Kidney (tissue), 14 donors: Measurements from ENCODE around the gene CDK5RAP1. TPM values are rescaled to one million over a fixed set of nuclear protein-coding genes. Genes with fewer than 3 reads are reported as not detected.

Source experiments
- DNase-seq, 5 donors: peaks; one replicate each; pipeline ENCODE4 v3.0.0-alpha.2; 2013 to 2020
- FAIRE-seq: peaks from 2 replicates; lab custom pipeline; 2012; peaks lifted over from hg19 to GRCh38; lab: Jason Lieb, UNC
- H3K27ac ChIP-seq, 2 donors: one replicate each; pipeline ENCODE4 v1.7.0; 2013; ENCODE audit warnings: low read depth in 2 of 2, low read length in 2 of 2, inconsistent platforms in 1 of 2
- H3K27me3 ChIP-seq: one replicate; pipeline ENCODE4 v1.7.1; 2013; ENCODE audit warnings: low read length, inconsistent platforms; ENCODE audit not compliant: control insufficient read depth, insufficient read depth
- H3K36me3 ChIP-seq, 3 donors: one replicate each; pipeline versions ENCODE4 v1.7.0 to v1.7.1; 2013; ENCODE audit warnings: low read length in 3 of 3, control low read depth in 1 of 3, inconsistent platforms in 1 of 3; ENCODE audit not compliant: insufficient read depth in 3 of 3, control insufficient read depth in 2 of 3
- H3K4me1 ChIP-seq, 3 donors: one replicate each; pipeline versions ENCODE4 v1.7.0 to v1.7.1; 2013; ENCODE audit warnings: low read length in 3 of 3, inconsistent platforms in 1 of 3, low read depth in 1 of 3; ENCODE audit not compliant: control insufficient read depth in 2 of 3, insufficient read depth in 2 of 3
- H3K4me3 ChIP-seq, 3 donors: one replicate each; pipeline versions ENCODE4 v1.7.0 to v1.8.1; 2013; ENCODE audit warnings: low read length in 3 of 3, control low read depth in 1 of 3, inconsistent platforms in 1 of 3
- H3K9ac ChIP-seq, 3 donors: one replicate each; pipeline versions ENCODE4 v1.7.0 to v1.7.1; 2013; ENCODE audit warnings: low read length in 3 of 3, control low read depth in 1 of 3, inconsistent platforms in 1 of 3
- H3K9me3 ChIP-seq, 3 donors: one replicate each; pipeline versions ENCODE4 v1.7.0 to v1.7.1; 2013; ENCODE audit warnings: low read length in 3 of 3, control low read depth in 1 of 3, inconsistent platforms in 1 of 3; ENCODE audit not compliant: control insufficient read depth in 2 of 3, insufficient read depth in 1 of 3
- intact Hi-C: fragments of 100-400 bp; cut with DNase I; formaldehyde crosslinking; loops from one replicate; pipeline ENCODE4 v1.11.1; 2022
- polyA plus RNA-seq: library from polyadenylated mRNA; stranded (reverse); fragments of 350-450 nt; fragmentation: Illumina TruSeq; extraction: RNeasy Lipid Tissue Mini Kit (QIAGEN cat#74804); gene quantifications from one replicate; pipeline ENCODE4 v1.2.3, GENCODE V29; 2014; ENCODE audit warnings: low read depth, low replicate concordance; ENCODE audit not compliant: insufficient read depth
- total RNA-seq: library from RNA; stranded (reverse); fragmentation: NEBNext Ultra II Directional; extraction: Animal tissue kit (Norgen Biotek cat#: 25700); gene quantifications from one replicate; pipeline ENCODE4 v1.2.1, GENCODE V29; 2021
- TF ChIP-seq, protein P1 (sequence below): IDR thresholded peaks from 3 replicates; pipeline ENCODE4 v1.5.1; 2012; ENCODE audit warnings: mild to moderate bottlenecking, moderate library complexity, borderline replicate concordance; ENCODE audit not compliant: insufficient read depth; ENCODE audit errors: extremely low read depth
- donor health status: control.
- donor health status: control.
- donor health status: control.
- donor health status: control.
- donor health status: control.
- donor health status: DM: yes; HTN: yes; CAD: no.
- donor health status: Normal renal cell carcinoma (clear cell type).

The CDK5RAP1 gene
- total and polyA plus RNA-seq, 2 donors from 2014 or later = 25.2 to 34.4 TPM

DNA sequence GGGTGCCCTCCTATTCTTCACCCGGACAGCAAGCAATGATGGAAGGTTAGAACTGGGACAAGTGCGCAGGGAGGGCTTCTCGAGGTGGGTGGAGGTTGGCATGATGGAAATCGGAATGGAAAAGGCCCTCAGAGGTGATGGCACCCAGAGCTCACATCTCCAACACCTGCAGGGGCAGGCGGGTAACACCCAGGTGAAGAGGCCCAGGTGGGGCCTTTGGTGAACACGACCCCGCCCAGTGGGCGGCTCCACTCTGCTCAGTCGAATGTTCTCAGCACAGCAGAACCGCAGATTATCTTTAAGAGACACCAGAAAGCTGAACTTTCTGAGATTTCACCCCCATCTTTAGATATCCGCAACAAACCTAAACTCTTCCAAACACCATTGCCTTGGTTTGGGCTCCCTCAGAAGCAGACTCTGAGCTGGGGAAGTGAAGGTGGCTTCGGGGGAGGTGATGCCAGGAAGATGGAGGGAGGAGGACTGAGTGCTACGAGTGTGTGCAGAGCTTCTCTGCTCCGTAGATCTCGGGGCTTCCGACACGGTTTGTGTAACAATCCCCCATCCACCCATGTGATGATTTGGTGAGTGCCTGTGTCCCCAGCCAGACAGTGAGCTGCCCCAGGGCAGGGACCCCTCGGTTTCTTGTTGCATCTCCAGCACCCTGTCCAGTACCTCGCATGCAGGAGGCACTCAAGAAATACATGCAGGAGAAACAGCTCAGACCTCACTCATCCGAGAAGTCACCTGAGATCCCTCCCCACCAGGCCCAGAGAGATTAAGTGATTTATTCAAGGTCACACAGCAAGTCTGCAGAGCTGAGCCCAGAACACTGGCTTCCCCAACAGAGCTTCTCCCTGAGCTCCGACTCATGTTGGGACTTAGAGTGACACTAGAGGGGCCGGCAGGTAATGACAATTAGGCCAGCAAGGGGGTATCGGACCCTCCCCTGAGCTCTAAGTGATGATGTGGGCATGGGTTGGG lies 72.9 kb downstream of the CDK5RAP1 start:
- H3K27ac ChIP-seq = no peak overlapping the region
- no peaks in the 10 kb centered on the region for H3K36me3 ChIP-seq
- no peak for DNase-seq
- H3K4me1 ChIP-seq = no peaks in the 10 kb centered on the region
- no peaks in the 10 kb centered on the region for H3K9me3 ChIP-seq
- TF ChIP-seq, protein P1, sequence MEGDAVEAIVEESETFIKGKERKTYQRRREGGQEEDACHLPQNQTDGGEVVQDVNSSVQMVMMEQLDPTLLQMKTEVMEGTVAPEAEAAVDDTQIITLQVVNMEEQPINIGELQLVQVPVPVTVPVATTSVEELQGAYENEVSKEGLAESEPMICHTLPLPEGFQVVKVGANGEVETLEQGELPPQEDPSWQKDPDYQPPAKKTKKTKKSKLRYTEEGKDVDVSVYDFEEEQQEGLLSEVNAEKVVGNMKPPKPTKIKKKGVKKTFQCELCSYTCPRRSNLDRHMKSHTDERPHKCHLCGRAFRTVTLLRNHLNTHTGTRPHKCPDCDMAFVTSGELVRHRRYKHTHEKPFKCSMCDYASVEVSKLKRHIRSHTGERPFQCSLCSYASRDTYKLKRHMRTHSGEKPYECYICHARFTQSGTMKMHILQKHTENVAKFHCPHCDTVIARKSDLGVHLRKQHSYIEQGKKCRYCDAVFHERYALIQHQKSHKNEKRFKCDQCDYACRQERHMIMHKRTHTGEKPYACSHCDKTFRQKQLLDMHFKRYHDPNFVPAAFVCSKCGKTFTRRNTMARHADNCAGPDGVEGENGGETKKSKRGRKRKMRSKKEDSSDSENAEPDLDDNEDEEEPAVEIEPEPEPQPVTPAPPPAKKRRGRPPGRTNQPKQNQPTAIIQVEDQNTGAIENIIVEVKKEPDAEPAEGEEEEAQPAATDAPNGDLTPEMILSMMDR = no peak
- no peak overlapping the region for H3K4me3 ChIP-seq
- H3K27me3 ChIP-seq = no peaks in the 10 kb centered on the region
- FAIRE-seq = no peak
- H3K9ac ChIP-seq = no peak overlapping the region
- intact Hi-C loops = no loop called here

DNA sequence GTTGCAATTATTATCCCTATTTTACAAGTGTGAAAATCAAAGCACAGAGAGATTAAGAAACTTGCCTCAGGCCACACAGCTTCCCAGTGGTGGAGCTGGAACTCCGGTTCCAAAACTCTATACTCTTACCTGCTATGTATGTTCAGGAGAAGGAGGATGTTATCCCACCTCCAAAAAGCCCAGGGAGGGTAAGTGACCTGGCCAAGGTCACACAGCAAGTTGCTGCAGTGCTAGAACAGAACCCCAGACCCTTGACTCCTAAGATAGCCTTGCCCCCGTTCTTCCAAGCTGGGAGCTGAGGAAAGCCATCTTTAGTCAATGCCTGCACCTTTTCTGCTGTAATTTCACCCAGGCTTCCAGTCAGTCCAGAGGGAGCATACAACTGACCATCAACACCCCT lies 76.0 kb downstream of the CDK5RAP1 start:
- DNase-seq = no peak
- TF ChIP-seq, protein P1 = no peak
- no peaks in the 10 kb centered on the region for H3K36me3 ChIP-seq
- no peak overlapping the region for H3K9ac ChIP-seq
- H3K4me1 ChIP-seq = no peaks in the 10 kb centered on the region
- no peak for FAIRE-seq
- intact Hi-C loops = no loop called here
- no peaks in the 10 kb centered on the region for H3K9me3 ChIP-seq
- no peaks in the 10 kb centered on the region for H3K27me3 ChIP-seq
- no peak overlapping the region for H3K27ac ChIP-seq
- no peak overlapping the region for H3K4me3 ChIP-seq

DNA sequence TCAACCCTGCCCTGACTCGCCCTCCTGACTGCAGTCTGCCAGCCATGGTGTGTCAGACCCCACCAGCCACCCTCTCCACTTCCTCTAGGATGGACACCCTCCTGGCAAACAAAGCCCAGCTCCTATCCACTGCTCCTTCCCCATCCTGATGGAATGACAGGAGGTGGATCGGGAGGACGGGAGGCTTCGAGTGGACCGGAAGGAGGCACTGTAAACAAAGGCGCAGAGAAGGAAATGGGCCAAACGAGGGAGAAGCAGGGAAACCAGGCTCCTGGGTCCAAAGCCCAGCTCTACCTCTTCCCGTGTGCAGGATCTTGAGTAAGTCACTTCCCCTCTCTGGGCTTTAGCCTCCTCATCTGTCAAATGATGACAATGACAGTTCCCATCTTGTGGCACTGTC lies 78.1 kb downstream of the CDK5RAP1 start:
- TF ChIP-seq, protein P1 = no peak
- Histone ChIP-seq H3K9me3 (no peaks in the 10 kb centered on the region), H3K4me3 (no peak overlapping the region), H3K9ac (no peak overlapping the region), H3K4me1 (no peaks in the 10 kb centered on the region), H3K27me3 (no peaks in the 10 kb centered on the region), H3K36me3 (no peaks in the 10 kb centered on the region), H3K27ac (no peak overlapping the region)
- no peak for DNase-seq
- intact Hi-C loops = no loop called here
- FAIRE-seq = no peak
